ENCODE data around the gene CELF1. TPM values are rescaled to one million over a fixed set of nuclear protein-coding genes. Genes with fewer than 3 reads are reported as not detected.

Gene CELF1
- polyA plus RNA-seq, 1 of the 3 experiments (the other 2 are of a cell fraction): 47.5 TPM

GRCh38 chr11:47496808-47497207, 56.1 kb downstream of the CELF1 start:
- Histone ChIP-seq H3K79me2 (ENCODE audit: insufficient read depth) (peaks cover 98% of the 10 kb centered on the region), H3F3A (replicated peaks; ENCODE audit: insufficient read depth) (no peaks in the 10 kb centered on the region), H2AFZ (ENCODE audit: low read depth) (no peak overlapping the region), H3K27ac (ENCODE audit: low read depth in 2 of 2, low read length in 1 of 2) (no peak overlapping the region), H3K9ac (no peak overlapping the region), H3K4me3 (ENCODE audit: low read depth in 2 of 2, low read length in 1 of 2) (no peak overlapping the region), H3K9me3 (no peaks in the 10 kb centered on the region), H3K4me1 (ENCODE audit: control insufficient read depth in 1 of 2, insufficient read depth in 2 of 2, low read depth in 1 of 2, low read length in 1 of 2) (peaks cover 26 to 40% of the 10 kb centered on the region in 2 experiments; a peak in 3 of 4 replicates), H3K27me3 (ENCODE audit: insufficient read depth) (no peaks in the 10 kb centered on the region), H4K20me1 (ENCODE audit: insufficient read depth) (peaks cover 81% of the 10 kb centered on the region), H3K36me3 (replicated peaks in 1 of 2; ENCODE audit: control insufficient read depth in 1 of 2, insufficient read depth in 2 of 2, low read length in 1 of 2) (peaks cover 38 to 56% of the 10 kb centered on the region in 2 experiments), H3K4me2 (no peak overlapping the region), H3K9me2 (no peaks in the 10 kb centered on the region)
- CTCF ChIA-PET: interaction anchor here (0.7 kb wide), 1 partner anchor 36 kb away, joined by 3 read pairs; no protein-coding TSS in a partner anchor
- no peak for DNase-seq
- no peak for TF ChIP-seq MXI1 (IDR thresholded peaks at IDR 0.05; ENCODE audit: low read depth, low read length)
- no peak for TF ChIP-seq TAF1 (IDR thresholded peaks at IDR 0.05; ENCODE audit: borderline replicate concordance, low read depth, low read length)
- TF ChIP-seq SIN3A (IDR thresholded peaks at IDR 0.05; ENCODE audit: borderline replicate concordance, low read depth, low read length): no peak
- TF ChIP-seq, protein P1, sequence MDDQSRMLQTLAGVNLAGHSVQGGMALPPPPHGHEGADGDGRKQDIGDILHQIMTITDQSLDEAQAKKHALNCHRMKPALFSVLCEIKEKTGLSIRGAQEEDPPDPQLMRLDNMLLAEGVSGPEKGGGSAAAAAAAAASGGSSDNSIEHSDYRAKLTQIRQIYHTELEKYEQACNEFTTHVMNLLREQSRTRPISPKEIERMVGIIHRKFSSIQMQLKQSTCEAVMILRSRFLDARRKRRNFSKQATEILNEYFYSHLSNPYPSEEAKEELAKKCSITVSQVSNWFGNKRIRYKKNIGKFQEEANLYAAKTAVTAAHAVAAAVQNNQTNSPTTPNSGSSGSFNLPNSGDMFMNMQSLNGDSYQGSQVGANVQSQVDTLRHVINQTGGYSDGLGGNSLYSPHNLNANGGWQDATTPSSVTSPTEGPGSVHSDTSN (IDR thresholded peaks at IDR 0.05): no peak
- no peak for TF ChIP-seq RAD21 (IDR thresholded peaks at IDR 0.05; ENCODE audit: low read length)
- TF ChIP-seq, protein P2, sequence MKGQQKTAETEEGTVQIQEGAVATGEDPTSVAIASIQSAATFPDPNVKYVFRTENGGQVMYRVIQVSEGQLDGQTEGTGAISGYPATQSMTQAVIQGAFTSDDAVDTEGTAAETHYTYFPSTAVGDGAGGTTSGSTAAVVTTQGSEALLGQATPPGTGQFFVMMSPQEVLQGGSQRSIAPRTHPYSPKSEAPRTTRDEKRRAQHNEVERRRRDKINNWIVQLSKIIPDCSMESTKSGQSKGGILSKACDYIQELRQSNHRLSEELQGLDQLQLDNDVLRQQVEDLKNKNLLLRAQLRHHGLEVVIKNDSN (IDR thresholded peaks at IDR 0.05; ENCODE audit: borderline replicate concordance, low read depth): no peak
- no peak for TF ChIP-seq MEF2A (IDR thresholded peaks at IDR 0.05; ENCODE audit: borderline replicate concordance, low read depth)
- TF ChIP-seq, protein P3, sequence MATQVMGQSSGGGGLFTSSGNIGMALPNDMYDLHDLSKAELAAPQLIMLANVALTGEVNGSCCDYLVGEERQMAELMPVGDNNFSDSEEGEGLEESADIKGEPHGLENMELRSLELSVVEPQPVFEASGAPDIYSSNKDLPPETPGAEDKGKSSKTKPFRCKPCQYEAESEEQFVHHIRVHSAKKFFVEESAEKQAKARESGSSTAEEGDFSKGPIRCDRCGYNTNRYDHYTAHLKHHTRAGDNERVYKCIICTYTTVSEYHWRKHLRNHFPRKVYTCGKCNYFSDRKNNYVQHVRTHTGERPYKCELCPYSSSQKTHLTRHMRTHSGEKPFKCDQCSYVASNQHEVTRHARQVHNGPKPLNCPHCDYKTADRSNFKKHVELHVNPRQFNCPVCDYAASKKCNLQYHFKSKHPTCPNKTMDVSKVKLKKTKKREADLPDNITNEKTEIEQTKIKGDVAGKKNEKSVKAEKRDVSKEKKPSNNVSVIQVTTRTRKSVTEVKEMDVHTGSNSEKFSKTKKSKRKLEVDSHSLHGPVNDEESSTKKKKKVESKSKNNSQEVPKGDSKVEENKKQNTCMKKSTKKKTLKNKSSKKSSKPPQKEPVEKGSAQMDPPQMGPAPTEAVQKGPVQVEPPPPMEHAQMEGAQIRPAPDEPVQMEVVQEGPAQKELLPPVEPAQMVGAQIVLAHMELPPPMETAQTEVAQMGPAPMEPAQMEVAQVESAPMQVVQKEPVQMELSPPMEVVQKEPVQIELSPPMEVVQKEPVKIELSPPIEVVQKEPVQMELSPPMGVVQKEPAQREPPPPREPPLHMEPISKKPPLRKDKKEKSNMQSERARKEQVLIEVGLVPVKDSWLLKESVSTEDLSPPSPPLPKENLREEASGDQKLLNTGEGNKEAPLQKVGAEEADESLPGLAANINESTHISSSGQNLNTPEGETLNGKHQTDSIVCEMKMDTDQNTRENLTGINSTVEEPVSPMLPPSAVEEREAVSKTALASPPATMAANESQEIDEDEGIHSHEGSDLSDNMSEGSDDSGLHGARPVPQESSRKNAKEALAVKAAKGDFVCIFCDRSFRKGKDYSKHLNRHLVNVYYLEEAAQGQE (IDR thresholded peaks at IDR 0.05; ENCODE audit: low read depth, low read length): no peak
- TF ChIP-seq FOXJ3 (CRISPR knock-in tag; IDR thresholded peaks at IDR 0.05): no peak
- no peak for TF ChIP-seq TEAD4 (IDR thresholded peaks at IDR 0.05; ENCODE audit: borderline replicate concordance, insufficient read depth)
- TF ChIP-seq CHD2 (IDR thresholded peaks at IDR 0.05; ENCODE audit: low read length, partially characterized antibody): no peak
- no peak for TF ChIP-seq IRF3 (IDR thresholded peaks at IDR 0.05; ENCODE audit: low read depth, low read length)
- no peak for TF ChIP-seq FOSL2 (IDR thresholded peaks at IDR 0.05; ENCODE audit: borderline replicate concordance, low read depth)
- TF ChIP-seq, protein P4, sequence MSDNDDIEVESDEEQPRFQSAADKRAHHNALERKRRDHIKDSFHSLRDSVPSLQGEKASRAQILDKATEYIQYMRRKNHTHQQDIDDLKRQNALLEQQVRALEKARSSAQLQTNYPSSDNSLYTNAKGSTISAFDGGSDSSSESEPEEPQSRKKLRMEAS (IDR thresholded peaks at IDR 0.05; ENCODE audit: low read depth): no peak
- no peak for TF ChIP-seq ELF1 (IDR thresholded peaks at IDR 0.05)
- no peak for TF ChIP-seq YY1 (IDR thresholded peaks at IDR 0.05; ENCODE audit: low read depth)
- no peak for TF ChIP-seq GATA2 (CRISPR knock-in tag; IDR thresholded peaks at IDR 0.05)
- POLR2A ChIA-PET: no interaction called here
